HFF-Myc (cell line): ENCODE data around the gene IGFBP5.

ENCODE experiments used
- DNase-seq: peaks from one replicate; pipeline ENCODE4 v3.0.0-alpha.2; 2011; ENCODE audit warnings: low read depth; ENCODE audit errors: extremely low read depth
- H3K4me3 ChIP-seq: replicated peaks from 2 replicates; pipeline ENCODE4 v1.5.1; 2011; ENCODE audit warnings: low read depth, mild to moderate bottlenecking, control low read depth, low read length
- TF ChIP-seq, protein P1 (sequence below): IDR thresholded peaks from 2 replicates; pipeline ENCODE4 v1.5.1; 2012; ENCODE audit warnings: mild to moderate bottlenecking, low read depth, low read length, control low read depth; ENCODE audit errors: missing control alignments

Gene IGFBP5

DNA sequence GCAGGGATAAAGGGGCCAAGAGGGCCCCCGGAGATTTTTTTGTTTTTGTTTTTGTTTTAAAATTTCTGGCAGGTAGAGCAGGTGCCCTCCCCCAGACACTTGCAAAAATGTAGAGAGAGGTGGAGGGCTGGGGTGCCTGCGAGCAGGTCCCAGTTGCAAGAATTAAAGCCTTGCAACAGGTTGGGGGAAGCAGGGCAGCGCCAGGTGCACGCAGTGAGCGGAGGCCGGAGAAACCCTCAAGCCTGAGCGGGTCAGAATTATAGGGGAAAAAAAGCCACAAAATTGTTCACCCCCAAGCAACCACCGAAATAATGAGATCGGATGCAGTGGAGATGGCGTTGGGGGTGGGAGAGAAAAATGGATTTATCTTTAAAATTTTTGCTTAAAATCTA is 527 bp downstream of the IGFBP5 start:
- no peak for DNase-seq
- H3K4me3 ChIP-seq, result peak overlapping the region; percentile 44

DNA sequence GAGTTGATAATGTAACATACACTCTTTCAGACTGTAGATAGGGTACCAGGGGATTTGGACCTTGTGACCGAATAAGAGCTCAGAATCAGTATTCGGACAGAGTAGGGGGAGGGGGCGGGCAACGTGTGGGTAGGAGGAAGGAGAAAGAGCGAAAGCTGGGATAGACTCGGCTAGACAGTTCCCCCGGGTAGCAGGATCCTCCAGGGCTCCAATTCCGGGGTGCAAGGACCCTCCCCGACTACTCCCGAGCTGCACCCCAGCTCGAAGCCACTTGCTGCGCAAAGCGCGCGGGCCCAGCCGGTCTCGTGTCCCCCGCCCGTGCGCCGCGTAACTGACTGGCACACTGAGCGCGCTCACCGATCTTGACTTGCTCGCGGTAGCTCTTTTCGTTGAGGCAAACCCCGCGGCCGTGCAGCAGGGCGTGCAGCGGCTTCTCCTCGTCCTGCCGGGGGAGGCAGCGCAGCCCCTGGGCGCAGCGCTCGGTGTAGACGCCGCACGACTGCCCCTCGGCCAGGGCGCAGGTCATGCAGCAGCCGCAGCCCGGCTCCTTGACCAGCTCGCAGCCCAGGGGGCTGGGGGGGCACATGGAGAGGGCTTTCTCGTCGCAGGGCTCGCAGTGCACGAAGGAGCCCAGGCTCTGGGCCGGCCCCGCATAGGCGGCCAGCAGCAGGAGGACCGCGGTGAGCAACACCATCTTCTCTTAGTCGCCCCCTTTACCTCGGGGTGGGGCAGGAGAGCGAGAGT is 1.1 kb downstream of the IGFBP5 start:
- H3K4me3 ChIP-seq, result peak overlapping the region; percentile 44

More for the DNA sequence above, 527 bp downstream of the IGFBP5 start:
- TF ChIP-seq, protein P1, sequence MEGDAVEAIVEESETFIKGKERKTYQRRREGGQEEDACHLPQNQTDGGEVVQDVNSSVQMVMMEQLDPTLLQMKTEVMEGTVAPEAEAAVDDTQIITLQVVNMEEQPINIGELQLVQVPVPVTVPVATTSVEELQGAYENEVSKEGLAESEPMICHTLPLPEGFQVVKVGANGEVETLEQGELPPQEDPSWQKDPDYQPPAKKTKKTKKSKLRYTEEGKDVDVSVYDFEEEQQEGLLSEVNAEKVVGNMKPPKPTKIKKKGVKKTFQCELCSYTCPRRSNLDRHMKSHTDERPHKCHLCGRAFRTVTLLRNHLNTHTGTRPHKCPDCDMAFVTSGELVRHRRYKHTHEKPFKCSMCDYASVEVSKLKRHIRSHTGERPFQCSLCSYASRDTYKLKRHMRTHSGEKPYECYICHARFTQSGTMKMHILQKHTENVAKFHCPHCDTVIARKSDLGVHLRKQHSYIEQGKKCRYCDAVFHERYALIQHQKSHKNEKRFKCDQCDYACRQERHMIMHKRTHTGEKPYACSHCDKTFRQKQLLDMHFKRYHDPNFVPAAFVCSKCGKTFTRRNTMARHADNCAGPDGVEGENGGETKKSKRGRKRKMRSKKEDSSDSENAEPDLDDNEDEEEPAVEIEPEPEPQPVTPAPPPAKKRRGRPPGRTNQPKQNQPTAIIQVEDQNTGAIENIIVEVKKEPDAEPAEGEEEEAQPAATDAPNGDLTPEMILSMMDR, result no peak

DNA sequence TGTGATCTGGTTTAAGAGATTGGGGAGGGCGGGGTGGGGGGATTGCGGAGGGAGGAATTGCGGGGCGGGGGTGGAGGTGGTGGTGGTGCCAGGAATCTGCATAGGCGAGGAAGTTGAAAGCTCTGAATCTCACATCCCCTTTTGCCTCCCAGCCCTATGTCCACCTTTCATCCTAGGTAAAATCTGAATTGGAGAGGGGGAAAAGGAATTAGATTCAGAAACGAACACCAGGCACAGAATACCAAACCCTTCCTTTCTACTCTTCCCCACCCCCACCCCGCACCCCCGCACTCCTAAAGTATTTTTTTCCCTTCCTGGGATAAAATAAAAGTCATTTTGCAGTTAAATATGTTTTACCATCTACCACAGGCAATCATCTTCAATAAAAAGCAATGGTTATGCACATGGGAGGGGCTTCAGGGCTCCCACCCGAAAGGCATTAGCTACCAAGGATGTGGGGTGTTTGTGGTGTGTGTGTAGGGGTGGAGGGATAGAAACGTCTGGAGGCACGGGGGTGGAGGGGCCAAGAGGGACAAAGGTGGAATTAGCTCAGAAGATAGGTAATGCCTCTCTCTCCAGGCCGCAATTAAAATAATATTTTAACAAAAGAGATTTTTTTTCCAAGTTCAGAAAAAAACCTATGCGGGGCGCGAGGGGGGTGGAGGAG is 1.8 kb downstream of the IGFBP5 start:
- no peak for DNase-seq
- peak overlapping the region; percentile 44 for H3K4me3 ChIP-seq
- TF ChIP-seq, protein P1, result no peak

More for the DNA sequence above, 1.1 kb downstream of the IGFBP5 start:
- TF ChIP-seq, protein P1, result no peak
- no peak for DNase-seq

DNA sequence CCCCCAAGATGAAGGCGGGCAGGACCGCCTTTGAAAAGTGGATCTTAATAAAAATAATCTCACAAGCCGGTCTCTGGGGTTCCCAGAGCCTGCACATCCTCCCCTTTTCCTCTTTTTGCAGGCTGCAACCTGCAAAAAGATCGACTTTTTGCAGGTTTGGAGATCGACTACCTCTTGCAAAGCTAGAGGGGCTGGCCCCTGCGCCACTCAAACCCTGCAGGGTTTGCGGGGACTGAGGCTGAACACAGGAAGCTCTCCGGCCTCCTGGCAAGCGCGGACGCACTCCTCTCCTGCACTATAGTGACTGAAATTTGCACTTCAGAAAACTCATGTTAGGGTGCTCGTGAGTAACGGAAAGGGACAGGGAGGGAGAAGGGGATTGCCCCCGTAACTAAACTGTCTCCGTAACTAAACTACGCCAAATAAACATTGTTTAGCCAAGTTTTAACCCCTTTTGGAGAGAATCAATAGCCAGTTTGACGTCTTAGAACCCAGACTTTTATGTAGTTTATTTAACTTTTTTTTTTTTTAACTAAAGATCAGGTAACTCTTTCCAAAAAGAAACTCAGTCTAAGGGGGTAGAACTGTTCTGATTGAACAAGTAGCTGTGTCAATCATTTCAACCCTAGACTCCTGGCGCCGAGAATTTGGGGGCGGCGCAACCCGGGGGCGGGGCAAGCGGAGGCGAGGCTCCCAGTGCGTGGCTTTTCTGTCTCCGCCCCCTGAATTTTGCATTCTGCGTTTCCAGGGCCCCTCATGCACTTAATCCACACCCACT is 2.5 kb downstream of the IGFBP5 start:
- TF ChIP-seq, protein P1, result no peak
- peak overlapping the region; percentile 40 for H3K4me3 ChIP-seq
- DNase-seq, result no peak

DNA sequence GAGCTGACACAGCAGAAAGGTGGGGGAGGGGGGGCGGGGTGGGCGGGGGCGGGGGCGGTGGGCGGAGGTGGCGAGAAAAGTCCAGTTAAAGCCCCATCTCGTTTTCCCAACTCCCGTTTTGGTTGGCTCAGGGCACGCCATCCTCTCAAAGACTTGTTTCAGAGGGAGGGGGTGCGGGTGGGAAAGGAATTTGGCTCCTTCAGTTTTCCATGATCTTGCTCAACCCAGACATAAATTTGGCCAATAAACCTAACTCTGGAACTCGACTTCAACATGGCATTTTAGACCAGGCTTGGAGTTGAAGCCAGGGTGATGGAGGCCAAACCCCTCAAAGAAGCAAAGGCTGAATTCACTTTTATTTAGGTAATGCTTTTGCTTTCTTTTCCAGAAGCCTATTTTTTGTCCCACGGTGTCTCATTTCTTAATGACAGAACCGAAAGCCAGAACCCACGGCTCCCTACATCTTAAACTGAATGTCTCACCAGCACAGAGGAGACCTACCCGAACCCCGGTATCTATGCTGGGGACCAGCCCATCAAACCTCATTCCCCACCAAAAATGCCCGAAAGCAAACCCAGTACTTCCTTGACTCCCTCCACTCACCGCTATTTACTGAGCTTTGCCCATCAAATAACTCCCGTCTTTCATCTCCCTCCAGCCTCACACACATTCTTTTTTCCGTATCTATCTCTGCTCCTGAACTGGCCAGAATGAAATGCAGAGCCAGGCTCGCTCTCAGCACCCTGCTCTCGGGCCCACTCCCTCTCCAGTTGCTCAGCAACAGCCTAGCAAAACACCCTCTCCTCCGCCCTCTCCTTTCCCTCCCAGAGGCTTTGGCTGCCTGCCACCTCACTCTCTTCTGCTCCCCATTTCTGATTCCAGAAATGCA is 4.3 kb downstream of the IGFBP5 start:
- no peak for DNase-seq
- TF ChIP-seq, protein P1, result no peak
- H3K4me3 ChIP-seq, result peak overlapping the region; percentile 6; the same call in 1 of the 2 replicates

DNA sequence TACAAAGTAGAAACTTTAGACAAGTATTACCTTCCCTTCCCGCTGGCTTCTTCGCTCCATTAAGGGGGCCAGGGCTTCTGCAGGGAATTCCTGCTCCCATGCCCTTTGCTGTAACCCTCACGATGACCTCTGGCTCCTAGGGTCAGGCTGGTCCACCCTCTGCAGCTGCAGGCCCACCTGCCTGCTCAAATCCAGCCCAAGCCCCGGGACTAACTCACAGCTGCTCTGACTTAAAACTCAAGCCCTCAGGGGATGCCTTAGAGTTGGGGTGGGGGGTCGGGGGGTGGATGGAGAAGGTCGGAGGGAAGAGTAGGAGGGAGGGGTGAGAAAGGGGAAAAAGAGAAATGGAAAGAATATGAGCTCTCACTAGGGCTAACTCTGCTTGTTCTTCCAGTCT is 4.9 kb downstream of the IGFBP5 start:
- DNase-seq, result no peak
- H3K4me3 ChIP-seq, result no peak overlapping the region

More for the DNA sequence above, 4.9 kb downstream of the IGFBP5 start:
- TF ChIP-seq, protein P1, result no peak
